ENCODE measurements around the gene IGF2R.

Gene IGF2R

DNA sequence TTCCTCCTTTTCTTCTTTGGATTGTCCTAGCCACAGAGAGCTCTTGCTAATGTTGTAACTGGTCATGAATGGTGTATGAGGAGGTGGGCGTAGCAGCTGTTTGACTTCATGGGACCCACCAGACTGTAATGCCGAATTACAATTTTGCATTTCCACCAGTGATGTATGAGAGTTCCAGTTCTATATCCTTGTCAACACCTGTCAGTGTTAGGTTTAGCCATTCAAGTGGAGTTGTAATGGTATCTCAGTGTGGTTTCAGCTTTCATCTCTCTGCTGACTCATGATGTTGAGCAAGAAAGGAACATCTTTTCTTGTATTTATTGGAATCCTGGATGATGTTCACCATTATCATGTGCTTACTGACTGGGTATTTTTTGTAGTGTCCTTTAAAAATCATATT is 5.1 kb downstream of the IGF2R start:
- DNase-seq (ENCODE audit: low read depth in 4 of 4, low spot score in 1 of 4), result no peak

DNA sequence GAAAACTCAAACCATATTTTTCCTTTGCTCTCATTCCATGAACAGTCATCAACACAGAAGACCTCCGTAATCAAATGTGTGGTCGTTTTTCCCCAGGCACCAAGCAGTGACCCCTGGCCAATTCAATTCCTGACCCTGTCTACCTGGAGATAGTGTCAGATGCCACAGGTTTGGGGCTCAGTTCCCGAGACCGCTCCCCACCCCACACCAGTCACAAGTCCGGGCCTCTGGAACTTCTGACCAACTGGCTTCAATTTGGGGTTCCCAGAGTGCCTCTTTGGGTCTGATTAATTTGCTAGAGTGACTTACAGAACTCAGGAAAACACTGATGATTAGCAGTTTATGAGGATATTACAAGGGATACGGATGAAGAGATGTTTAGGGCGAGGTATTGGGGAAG is 6.0 kb downstream of the IGF2R start:
- DNase-seq (ENCODE audit: low read depth in 4 of 4, low spot score in 1 of 4), result no peak

DNA sequence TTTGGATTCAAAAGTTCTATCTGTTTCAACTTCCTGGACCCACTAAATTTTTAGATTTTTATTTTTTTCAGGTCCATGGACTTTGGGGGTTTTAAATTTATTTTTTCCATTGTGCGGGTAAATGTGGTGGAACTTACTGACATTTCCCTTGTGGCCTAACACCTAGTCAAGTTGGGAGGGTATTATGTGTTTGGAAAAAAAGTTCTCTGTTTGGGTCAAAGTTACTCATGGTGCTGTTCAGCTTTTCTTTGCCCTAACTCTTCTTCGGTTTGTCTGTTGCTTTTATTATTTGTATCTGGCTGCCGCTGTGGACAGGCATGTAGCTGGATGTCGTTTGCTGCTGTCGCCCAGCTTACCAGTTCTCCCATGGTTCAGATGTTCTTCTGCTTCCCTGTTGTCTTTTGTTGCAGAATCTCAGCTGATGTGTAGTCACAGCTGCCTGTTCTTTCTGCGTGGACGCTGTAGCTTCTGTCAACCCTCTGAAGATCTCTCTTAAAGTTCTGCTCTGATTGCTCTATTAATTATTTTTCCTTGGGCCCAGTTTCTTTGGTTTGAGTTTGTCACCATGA is 7.9 kb downstream of the IGF2R start:
- DNase-seq (ENCODE audit: low read depth in 4 of 4, low spot score in 1 of 4), result no peak

DNA sequence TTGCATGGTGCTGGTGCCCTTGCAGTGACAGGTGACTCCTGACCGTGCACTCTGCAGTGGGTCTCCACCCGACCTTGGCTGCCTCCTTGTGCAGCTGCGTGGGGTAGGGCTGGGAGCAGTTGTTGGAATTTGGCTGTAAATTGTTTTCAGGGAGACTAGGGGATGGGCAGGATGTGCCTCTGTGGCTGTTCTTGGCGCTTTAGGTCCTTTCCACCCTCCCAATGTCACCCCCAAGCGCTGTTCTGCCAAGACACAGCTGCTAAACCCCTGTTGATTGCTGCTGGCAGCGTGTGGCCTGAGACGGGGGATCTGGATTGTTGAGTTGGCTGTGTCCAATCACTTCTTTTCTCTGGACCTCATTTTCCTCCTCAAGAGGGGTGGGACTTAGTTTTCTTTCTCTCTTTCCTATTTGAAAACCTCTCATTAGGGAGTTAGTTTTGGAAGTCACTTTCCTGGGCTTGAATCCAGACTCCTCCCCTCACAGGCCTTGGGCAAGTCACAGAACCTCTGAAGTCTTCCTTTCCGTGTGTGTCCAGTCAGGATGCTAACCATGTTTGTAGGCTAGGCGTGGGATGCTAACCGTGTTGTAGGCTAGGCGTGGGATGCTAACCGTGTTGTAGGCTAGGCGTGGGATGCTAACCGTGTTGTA is 8.5 kb downstream of the IGF2R start:
- no peak for DNase-seq (ENCODE audit: low read depth in 4 of 4, low spot score in 1 of 4)

DNA sequence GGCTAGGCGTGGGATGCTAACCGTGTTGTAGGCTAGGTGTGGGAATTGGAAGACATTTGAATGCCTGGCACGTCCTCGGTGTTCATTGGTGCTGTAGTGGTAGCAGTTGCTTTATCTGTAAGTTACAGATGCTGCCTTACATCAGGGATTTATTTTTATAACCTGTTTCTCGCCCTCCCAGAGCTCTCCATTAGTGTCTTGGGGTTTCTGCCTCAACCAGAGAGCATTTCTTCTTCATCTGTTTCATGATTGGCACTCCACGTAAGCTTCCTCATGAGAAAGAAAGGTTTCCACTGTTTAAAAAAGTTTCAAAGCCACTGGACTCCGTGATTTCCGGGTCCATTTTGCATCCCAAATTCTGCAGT is 9.0 kb downstream of the IGF2R start:
- DNase-seq (ENCODE audit: low read depth in 4 of 4, low spot score in 1 of 4), result no peak

DNA sequence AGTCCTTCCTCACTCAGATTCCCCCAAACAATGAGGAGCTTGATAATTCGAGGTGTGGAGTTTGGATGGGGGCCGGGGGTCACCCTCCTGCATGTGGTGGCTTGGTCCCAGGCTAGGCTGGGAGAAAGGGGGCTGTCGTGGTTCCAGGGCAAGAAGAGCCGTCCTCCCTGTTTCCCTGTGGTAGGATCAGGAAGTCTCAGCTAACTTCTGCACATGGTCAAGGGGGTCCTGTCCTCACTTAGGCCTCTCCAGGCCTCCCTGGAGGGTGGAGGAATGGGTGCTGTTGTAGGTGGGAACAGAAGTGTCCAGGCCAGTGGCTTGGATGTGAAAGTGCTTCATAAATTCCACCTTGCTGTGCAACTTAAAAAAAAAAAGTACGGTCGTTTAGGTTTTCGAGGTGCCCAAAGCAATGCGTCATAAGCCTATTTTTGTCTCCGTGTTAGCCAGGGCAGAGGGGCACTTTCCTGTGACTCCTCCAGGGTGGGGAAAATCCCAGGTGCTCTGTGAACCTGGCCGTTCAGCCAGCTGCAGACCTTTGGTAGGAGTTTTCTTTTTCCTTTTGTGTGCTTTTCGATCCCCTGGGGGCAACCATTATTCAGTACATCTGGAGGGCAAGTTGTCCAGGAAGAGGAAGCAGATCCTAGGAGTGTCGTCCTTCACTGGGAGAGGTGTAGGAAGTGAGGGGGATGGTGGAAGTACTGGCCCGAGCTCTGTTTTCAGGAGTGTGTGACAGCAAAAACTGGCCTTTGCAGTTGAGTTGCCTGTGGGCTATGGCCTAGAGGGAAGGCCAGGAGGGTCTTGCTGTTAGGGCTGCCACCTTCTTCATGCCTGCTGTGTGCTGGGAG is 9.6 kb downstream of the IGF2R start:
- DNase-seq (ENCODE audit: low read depth in 4 of 4, low spot score in 1 of 4), result peak in 1 of 4 experiments; percentile 47

DNA sequence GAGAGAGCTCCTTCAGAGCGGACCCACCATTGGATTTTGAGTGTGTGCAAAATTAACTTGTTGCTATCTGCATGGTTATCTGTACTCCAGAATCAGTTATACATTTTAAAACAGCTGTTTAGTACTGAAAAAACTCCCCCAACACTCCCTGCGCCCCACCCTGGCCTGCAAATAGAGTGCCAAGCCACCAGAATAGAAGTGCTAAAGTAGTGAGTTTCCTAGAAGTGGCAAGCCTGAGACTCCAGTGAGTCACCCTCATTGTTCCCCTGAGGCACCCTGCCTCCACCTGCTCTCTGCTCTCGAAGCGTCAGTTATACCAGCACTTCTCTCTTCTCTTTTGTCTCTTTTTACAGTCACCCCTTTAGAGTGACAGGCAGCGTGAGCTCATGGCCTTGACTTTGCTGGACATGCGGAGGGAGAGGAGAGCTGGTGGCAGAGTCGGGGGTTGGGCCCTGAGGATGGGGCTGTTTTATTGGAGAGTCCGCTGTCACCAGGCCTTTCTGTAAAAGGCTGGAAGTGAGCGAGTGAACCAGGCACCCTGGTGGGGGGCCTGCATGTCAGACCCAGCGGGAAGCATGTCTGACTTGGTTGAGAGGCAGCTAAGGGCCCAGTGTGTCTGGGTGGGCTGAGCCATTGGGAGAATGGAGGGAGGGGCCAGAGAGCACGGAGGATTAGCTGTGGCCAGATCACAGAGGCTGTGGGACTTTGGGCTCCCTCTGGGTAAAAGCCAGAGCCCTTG is 10.4 kb downstream of the IGF2R start:
- peak in 2 of 4 experiments; percentile 52 to 58 for DNase-seq (ENCODE audit: low read depth in 4 of 4, low spot score in 1 of 4)

DNA sequence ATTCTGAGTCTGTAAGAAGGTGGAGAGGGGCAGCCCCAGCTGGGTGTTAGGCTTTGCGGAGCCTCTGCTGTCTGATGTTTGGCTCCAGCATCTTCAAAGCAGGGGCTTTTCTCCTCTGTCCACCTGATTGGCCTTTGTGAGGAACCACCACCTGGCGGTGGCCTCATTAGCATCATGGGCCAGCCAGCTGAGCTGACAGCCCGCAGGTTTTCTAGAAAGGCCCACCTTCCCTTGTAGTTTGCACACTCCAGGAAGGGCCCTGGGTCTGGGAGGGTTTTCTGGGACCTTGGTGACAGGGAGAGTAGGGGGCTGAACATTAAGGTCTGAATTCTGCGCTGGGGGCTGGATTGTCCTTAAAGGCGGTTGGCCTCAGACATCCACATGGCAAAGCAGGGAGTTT is 11.6 kb downstream of the IGF2R start:
- DNase-seq (ENCODE audit: low read depth in 4 of 4, low spot score in 1 of 4), result no peak

DNA sequence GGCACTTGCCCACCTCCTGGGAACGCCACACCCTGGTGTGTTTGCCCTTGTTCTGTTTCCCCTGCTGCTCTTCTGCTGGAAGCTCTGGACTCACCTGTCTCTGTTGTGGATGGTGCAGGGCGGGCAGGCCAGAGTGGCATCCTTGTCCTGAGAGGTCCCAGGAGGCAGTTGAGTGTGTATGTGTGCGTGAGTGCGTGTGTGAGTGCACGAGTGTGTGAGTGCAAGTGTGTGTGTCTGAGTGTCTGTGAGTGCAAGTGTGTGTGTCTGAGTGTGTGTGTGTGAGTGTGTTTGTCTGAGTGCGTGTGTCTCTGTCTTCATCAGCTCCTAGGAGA is 12.2 kb downstream of the IGF2R start:
- DNase-seq (ENCODE audit: low read depth in 4 of 4, low spot score in 1 of 4), result no peak

DNA sequence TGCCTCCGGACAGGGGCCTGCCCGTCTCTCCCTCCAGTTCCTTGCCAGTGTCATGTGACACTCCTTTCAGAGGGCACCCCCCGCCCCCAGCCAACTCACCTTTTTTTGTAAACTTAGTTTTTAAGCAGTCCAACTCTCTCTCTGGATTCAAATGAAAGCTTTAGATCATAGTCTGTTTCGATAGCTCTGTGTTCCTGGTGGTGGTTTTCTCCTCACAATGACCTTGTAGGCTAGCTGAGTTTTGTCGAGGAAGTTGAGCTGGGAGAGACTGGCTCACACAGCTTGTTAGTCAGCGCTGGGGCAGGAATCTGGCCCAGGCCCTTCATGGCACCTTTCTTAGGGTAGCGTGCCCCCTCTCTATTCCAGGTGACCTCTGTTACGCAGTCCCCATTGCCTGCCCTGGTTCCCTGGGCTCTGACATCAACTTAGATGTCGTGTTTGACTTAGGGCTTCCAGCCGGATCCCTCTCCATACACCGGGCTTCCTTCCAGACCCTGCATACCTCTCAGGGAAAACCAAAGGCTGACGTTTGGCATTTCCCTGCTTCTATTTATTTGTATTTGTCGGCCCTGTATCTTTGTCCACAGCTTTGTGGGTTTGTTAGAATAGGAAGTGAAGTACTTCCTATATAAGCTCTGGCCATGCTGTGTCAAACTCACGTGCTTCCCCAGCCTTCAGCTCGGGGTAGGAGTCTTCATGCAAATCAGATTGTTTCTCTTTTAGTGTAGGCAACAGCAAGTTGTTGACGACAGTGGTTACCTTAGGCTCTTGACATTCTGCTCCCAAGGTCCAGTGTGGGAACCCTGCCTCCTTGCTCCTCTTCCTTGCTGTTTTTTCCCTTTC is 12.7 kb downstream of the IGF2R start:
- DNase-seq (ENCODE audit: low read depth in 4 of 4, low spot score in 1 of 4), result no peak

DNA sequence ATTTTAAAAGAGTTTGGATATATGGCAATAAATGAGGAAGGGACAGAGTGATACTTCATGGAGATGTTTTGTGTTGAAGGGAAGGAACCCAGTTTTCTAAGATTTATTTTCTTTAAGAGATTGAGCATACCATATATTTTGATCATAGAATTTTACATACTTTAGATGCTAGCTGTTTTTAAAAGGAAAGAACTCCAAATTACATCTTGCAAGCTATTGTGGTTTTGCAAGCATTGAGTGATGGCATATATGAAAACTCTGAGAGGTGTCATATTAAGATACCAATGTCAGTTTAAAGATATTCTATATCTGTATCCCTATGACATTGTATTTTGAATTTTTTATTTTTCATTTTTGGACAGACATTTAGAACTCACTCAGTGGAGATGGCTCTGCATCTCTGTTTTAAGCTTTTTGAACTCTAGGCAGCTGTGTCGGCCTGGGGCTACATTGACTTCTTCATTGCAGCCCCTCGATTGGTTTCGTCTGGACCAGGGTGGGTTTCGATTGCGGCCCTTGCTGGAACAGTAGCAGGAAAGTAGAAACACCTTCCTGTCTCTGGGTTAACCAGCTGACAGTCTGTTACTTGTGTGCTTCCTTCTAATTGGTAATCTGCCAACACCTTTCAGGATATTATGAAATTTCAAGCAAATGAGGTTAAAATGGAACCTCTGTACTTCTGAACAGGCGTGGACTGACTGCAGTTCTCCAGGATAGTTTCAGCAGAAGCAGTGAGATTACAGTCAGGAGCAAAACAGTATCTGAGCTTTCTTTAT is 14.0 kb downstream of the IGF2R start:
- DNase-seq (ENCODE audit: low read depth in 4 of 4, low spot score in 1 of 4), result no peak

DNA sequence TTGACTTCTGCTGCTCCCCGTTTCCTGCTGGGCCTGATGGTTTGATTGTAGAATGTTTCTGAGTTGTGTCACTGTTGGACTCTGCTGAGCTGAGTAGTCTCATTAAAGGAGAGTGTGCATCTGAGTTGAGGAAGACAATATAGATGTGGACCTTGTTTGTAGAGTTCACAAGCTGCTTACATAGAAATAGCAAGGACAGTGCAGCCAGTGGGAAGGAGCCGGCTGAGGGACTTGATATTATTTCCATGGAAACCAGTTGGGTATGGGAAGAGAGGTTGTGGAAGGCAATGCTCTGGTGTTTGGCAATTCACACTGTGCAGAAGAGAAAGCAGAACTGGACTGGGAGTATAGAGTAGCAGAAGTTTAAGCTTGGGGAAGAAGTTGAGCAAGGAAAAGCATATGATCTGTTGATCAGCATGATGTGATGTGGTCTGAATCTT is 14.8 kb downstream of the IGF2R start:
- no peak for DNase-seq (ENCODE audit: low read depth in 4 of 4, low spot score in 1 of 4)

DNA sequence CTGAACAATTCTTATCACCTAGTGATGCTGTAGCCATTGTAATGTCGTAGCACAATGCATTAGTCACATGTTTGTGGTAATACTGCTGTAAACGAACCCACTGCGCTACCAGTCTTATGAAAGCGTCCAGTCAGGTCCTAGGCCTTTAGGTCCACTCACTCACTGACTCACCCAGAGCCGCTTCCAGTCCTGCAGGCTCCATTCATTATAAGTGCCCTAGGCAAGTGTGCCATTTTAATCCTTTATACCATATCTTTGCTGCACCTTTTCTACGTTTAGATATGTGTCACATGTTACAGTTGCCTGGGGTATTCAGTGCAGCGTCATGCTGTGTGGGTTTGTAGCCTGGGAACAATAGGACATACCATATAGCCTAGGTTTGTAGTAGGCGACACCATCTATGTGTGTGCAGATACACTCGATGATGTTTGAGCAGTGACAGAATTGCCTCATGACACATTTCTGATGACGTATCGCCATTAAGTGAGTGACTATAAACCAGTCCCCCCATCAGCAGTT is 15.4 kb downstream of the IGF2R start:
- DNase-seq (ENCODE audit: low read depth in 4 of 4, low spot score in 1 of 4), result no peak

DNA sequence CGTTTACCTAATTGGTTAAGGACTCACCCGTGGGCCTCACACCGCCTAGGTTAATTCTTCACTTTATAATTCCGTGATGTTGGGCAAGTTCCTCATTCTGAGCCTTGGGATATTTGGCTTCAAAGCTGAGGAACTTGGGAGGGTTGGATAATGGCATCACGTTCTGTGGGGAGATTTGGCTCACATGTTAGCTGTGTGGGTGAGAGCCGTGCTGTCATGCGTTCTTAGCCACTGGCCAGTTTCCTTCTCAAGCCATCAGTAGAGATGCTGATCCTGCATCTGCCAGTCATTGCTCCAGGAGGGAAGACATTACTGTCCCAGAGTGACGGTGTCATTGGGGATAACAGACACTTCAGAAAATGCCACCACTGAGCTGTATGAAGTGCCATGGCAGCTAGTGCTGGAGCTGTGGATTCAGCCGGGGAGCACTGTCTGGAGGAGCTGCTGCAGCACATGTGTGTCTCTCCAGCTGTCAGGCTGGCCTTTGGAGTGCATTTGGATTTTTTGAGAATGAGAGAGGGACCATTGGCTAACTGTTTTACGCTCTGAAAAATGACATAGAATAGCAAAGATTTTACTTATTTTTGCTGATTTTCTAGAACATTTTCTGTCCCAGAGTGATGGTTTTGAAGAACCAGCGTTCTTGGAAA is 16.5 kb downstream of the IGF2R start:
- DNase-seq (ENCODE audit: low read depth in 4 of 4, low spot score in 1 of 4), result no peak

DNA sequence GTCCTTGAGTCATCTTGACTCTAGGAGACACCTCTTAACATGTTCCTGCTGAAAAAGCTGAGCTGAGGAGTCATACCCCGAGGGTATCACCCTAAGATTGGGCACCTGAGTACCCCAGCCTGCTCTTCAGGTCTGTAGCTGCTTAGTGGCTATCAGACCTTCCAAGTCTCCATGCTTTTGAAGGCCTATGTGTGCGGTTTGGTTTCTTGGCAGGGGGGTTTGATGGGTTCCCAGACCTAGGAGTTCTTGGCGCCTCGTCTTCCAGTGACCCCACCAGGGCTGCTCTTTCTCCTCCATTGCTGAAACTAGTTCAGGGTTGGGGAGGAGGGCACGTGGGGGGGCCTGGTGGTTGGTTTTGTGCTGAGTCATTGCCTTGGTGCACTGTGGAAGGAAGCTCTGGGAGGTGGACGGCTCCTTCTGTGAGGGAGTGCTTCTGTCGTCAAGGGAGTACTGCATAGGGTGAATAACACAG is 20.1 kb downstream of the IGF2R start:
- DNase-seq (ENCODE audit: low read depth in 4 of 4, low spot score in 1 of 4), result no peak

DNA sequence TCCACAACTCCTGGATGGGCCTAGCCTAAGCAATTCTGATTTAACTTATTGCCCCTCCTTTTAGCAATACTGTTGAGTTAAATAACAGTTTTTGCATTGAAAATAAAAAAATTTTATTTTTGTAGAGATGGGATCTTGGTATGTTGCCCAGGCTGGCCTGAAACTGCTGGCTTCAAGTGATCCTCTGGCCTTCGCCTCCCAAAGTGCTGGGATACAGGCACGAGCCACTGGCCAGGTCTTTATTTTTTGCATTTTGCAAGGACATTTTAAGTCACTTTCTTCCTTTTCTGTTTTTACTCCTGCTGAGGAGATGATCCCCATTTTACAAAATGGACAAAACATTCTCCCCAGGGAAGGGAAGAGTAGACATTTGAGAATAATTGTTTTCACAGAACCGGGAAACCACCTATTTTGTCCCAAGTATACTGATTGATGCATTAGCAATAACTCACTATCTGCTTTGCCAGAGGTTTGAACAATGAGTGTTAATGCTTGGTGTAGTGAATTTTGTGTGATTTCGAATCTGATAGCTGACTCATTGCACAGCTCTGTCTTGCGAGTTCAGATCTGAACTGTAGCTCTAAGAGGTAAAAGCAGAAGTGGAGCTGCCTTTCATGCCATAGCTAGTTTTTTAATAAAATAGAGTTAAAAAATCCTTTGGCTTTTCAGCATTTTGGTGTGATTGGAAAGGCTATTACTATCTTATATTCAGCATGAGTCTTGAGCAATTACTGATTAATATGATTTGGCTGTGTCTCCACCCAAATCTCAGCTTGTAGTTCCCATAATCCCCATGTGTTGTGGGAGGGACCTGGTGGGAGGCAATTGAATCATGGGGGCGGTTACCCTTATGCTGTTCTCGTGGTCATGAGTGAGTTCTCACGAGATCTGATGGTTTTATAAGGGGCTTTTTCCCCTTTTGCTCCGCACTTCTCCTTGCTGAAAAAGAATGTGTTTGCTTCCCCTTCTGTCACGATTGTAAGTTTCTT is 20.9 kb downstream of the IGF2R start:
- no peak for DNase-seq (ENCODE audit: low read depth in 4 of 4, low spot score in 1 of 4)

DNA sequence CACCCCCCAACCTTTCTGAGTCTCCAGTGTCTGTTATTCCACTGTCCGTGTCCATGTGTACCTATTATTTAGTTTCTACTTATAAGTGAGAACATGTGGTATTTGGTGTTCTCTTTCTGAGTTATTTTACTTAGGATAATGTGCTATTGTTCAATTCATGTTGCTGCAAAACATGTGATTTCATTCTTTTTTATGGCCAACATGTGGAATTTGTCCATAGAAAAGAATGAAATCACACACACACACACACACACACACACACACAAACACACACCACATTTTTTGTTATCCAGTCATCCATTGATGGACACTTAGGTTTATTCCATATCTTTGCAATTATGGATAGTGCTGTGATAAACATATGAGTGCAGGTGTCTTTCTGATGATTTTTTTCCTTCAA is 23.5 kb downstream of the IGF2R start:
- DNase-seq (ENCODE audit: low read depth in 4 of 4, low spot score in 1 of 4), result no peak

DNA sequence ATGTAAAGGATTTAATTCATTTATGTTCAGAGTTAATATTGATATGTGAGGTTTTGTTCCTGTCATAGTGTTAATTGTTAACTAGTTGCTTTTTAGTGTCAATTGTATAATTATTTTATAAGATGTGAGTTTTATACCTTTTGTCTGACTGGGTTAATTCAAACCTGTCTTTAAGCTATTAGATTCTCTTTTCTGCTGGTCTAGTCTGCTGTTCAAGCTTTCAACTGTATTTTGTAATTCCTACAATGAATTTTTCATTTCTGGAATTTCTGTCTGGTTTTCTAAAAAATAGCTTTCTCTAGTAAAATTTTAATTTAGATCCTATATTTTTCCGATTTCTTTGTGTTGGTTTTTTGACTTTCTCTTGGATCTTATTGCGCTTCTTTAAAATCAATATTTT is 26.5 kb downstream of the IGF2R start:
- DNase-seq (ENCODE audit: low read depth in 4 of 4, low spot score in 1 of 4), result no peak
